ENCODE results near the gene RBSN. TPM values are rescaled to one million over a fixed set of nuclear protein-coding genes. Genes with fewer than 3 reads are reported as not detected.

Gene RBSN
- total RNA-seq, 2 donors from 2014 or later = 17.9 to 39.4 TPM

DNA sequence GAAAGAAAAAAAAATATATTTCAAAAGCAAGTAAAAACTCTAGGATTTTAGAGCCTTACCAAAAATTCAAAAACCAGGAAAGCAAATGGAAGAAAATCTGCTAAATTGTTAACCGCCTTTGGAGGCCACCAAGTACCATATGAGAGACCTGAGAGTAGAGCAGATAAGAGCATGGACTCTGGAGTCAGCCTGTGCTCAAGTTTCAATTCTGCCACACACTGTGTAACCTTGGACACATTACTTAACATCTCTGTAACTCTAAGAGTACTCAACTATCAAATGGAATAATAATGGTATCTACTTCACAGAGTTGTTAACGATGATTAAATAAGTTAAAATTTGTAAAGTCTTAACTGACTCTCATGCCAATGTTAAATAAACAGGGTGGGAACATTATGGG lies 12.7 kb downstream of the RBSN start:
- H3K9me3 ChIP-seq = no peaks in the 10 kb centered on the region
- H3K27ac ChIP-seq = no peak overlapping the region
- 95% methylated on average over 2 of the region's 2 CpGs for WGBS
- intact Hi-C loops (cut with DNase I) = no loop called here
- H3K4me3 ChIP-seq = no peak overlapping the region
- H3K27me3 ChIP-seq (replicated peaks; ENCODE audit: insufficient read depth) = no peaks in the 10 kb centered on the region
- H3K4me1 ChIP-seq (replicated peaks) = no peaks in the 10 kb centered on the region
- TF ChIP-seq POLR2AphosphoS5 (IDR thresholded peaks at IDR 0.05) = no peak
- TF ChIP-seq POLR2A (IDR thresholded peaks at IDR 0.05) = no peak
- TF ChIP-seq, protein P1, sequence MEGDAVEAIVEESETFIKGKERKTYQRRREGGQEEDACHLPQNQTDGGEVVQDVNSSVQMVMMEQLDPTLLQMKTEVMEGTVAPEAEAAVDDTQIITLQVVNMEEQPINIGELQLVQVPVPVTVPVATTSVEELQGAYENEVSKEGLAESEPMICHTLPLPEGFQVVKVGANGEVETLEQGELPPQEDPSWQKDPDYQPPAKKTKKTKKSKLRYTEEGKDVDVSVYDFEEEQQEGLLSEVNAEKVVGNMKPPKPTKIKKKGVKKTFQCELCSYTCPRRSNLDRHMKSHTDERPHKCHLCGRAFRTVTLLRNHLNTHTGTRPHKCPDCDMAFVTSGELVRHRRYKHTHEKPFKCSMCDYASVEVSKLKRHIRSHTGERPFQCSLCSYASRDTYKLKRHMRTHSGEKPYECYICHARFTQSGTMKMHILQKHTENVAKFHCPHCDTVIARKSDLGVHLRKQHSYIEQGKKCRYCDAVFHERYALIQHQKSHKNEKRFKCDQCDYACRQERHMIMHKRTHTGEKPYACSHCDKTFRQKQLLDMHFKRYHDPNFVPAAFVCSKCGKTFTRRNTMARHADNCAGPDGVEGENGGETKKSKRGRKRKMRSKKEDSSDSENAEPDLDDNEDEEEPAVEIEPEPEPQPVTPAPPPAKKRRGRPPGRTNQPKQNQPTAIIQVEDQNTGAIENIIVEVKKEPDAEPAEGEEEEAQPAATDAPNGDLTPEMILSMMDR (IDR thresholded peaks at IDR 0.05) = no peak
- no peak for DNase-seq (ENCODE audit: low spot score)
- peaks cover 10 to 13% of the 10 kb centered on the region in 2 donors for H3K36me3 ChIP-seq

DNA sequence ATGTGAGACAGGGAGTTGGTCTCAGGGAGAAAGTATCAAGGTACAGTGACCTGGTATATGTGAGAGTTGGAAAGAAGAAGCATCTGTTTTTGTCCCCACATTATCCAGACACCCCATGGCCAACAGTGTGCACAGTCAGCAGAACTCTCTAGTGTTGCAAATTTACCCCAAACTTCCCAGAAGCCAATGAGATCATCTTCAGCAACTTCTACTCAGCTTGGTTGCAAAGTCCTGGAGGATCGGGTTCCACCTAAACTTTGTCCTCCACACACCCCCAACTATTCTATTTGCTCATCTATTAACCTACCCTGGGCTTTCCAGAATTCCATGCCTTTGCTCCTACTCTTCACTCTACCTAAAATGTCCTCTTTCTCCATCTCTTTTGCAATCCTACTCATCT lies 15.7 kb downstream of the RBSN start:
- H3K36me3 ChIP-seq = peaks cover 10 to 13% of the 10 kb centered on the region in 2 donors

DNA sequence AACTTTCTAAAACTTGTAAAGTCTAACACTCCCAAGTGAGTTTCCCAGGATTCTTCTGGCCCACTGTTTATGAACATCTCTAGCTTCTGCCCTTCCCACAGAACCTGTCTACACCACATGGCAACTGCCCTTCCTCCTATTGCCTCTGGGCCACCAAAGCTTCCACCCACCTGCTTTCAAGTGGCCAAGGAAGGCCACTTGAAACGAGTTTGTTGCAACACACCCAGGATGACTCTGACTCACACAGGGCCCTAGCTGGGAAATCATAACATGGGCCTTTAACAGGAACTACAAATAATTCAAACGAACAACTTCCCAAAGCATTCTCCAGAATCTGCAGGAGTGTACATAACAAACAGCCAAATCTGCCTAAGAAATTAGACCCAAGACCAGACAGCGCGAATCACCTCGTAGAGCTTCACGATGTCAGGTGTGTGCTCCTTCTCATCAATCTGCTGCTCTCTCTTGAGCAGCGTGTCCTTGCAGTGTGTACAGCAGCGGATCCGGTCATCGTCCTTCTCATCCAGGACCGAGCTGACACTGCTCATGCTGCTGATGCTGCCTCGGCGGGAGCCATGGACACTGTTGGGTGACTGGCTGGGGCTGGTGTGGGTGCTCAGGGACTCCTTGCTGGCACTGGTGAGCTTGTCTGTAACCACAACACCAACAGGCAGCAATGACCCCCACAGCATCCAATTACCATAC lies 16.8 kb downstream of the RBSN start:
- DNase-seq (ENCODE audit: low spot score) = no peak
- 91% methylated on average over 13 of the region's 13 CpGs for WGBS
- H3K27me3 ChIP-seq (replicated peaks; ENCODE audit: insufficient read depth) = no peaks in the 10 kb centered on the region
- H3K4me3 ChIP-seq = no peak overlapping the region
- no peaks in the 10 kb centered on the region for H3K9me3 ChIP-seq
- H3K27ac ChIP-seq = no peak overlapping the region
- H3K4me1 ChIP-seq (replicated peaks) = no peaks in the 10 kb centered on the region
- peaks cover 18 to 20% of the 10 kb centered on the region in 2 donors for H3K36me3 ChIP-seq
- intact Hi-C loops (cut with DNase I) = no loop called here
- TF ChIP-seq POLR2AphosphoS5 (IDR thresholded peaks at IDR 0.05) = no peak

More for the DNA sequence above, 15.7 kb downstream of the RBSN start:
- Histone ChIP-seq H3K27ac (no peak overlapping the region), H3K4me1 (replicated peaks) (no peaks in the 10 kb centered on the region), H3K9me3 (no peaks in the 10 kb centered on the region), H3K27me3 (replicated peaks; ENCODE audit: insufficient read depth) (no peaks in the 10 kb centered on the region), H3K4me3 (no peak overlapping the region)
- DNase-seq (ENCODE audit: low spot score) = no peak
- TF ChIP-seq POLR2AphosphoS5 (IDR thresholded peaks at IDR 0.05) (no peak), POLR2A (IDR thresholded peaks at IDR 0.05) (no peak)
- TF ChIP-seq, protein P1 (IDR thresholded peaks at IDR 0.05) = no peak
- 84% methylated on average over 1 of the region's 1 CpG for WGBS
- intact Hi-C loops (cut with DNase I) = no loop called here

DNA sequence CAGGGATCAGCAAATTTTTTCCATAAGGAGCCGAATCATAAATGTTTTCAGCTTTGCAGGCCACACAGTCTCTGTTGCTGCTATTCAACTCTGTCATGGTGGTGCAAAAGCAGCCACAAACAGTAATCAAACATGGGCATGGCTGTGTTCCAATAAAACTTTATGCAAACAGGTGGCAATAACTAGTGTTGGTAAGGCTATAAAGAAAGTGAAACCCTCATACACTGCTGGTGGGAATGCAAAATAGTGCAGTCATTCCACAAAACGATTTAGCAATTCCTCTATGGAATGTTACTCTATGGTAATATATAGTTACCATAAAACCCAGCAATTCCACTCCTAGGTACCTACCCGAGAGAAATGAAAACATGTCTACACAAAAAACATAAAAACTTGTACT lies 19.9 kb downstream of the RBSN start:
- TF ChIP-seq, protein P1 (IDR thresholded peaks at IDR 0.05) = no peak
- no peak for TF ChIP-seq POLR2AphosphoS5 (IDR thresholded peaks at IDR 0.05)
- no peak for TF ChIP-seq POLR2A (IDR thresholded peaks at IDR 0.05)

DNA sequence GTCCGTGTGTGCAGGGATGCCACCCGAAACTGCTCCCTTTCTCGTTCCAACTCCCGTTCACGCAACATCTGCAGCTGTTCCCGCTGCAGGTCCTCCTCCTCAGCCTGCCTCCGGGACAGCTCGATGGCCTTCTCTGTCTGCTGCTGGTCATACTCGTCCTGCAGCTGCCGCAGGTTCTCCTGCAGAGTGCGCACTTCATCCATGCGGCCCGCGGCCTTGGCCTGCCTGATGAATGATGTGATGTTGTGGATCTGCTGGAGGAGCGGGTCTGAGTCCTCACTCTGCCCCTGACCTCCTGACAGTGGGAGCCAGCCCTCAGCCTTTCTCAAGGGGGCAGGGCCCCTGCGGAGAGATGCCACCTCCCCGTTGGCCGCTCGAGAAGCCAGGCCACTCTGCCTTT lies 24.4 kb downstream of the RBSN start:
- 92% methylated on average over 19 of the region's 19 CpGs for WGBS
- no peaks in the 10 kb centered on the region for H3K27me3 ChIP-seq (replicated peaks; ENCODE audit: insufficient read depth)
- H3K4me3 ChIP-seq = no peak overlapping the region
- no peaks in the 10 kb centered on the region for H3K9me3 ChIP-seq
- no peak overlapping the region for H3K27ac ChIP-seq
- intact Hi-C loops (cut with DNase I) = no loop called here
- H3K4me1 ChIP-seq (replicated peaks) = no peaks in the 10 kb centered on the region
- no peak for DNase-seq (ENCODE audit: low spot score)
- H3K36me3 ChIP-seq = peaks cover 21 to 29% of the 10 kb centered on the region in 2 donors
- no peak for TF ChIP-seq POLR2AphosphoS5 (IDR thresholded peaks at IDR 0.05)
- TF ChIP-seq, protein P1 (IDR thresholded peaks at IDR 0.05) = no peak
- no peak for TF ChIP-seq POLR2A (IDR thresholded peaks at IDR 0.05)

More for the DNA sequence above, 19.9 kb downstream of the RBSN start:
- Histone ChIP-seq H3K27me3 (replicated peaks; ENCODE audit: insufficient read depth) (no peaks in the 10 kb centered on the region), H3K36me3 (peaks cover 28% of the 10 kb centered on the region in 2 donors), H3K4me1 (replicated peaks) (no peaks in the 10 kb centered on the region), H3K27ac (no peak overlapping the region), H3K4me3 (no peak overlapping the region), H3K9me3 (no peaks in the 10 kb centered on the region)
- 86% methylated on average over 3 of the region's 3 CpGs for WGBS
- intact Hi-C loops (cut with DNase I) = no loop called here
- no peak for DNase-seq (ENCODE audit: low spot score)

Measured in prostate gland (tissue), 2 donors.